H9 (cell line): Measurements from ENCODE around the gene DIO1. TPM values are rescaled to one million over a fixed set of nuclear protein-coding genes. Genes with fewer than 3 reads are reported as not detected.

ENCODE experiments used
- DNase-seq: peaks from one replicate; pipeline ENCODE4 v3.0.0-alpha.2; 2017
- H2AFZ ChIP-seq: one replicate; pipeline ENCODE4 v1.6.1; 2013; ENCODE audit warnings: mild to moderate bottlenecking, low read length, control low read depth, moderate library complexity
- H2AK5ac ChIP-seq: 2 replicates; pipeline ENCODE4 v1.6.1; 2013; ENCODE audit warnings: low read length, control low read depth, mixed read lengths; ENCODE audit not compliant: insufficient read length
- H2BK120ac ChIP-seq: one replicate; pipeline ENCODE4 v1.6.1; 2013; ENCODE audit warnings: low read depth, mild to moderate bottlenecking, low read length, control low read depth, inconsistent platforms; ENCODE audit not compliant: poor library complexity, severe bottlenecking
- H2BK12ac ChIP-seq: 2 replicates; pipeline ENCODE4 v1.6.1; 2013; ENCODE audit warnings: low read length, control low read depth, mixed read lengths, low read depth; ENCODE audit not compliant: insufficient read length
- H2BK15ac ChIP-seq: 2 replicates; pipeline ENCODE4 v1.6.1; 2013; ENCODE audit warnings: low read depth, low read length, control low read depth
- H2BK20ac ChIP-seq: one replicate; pipeline ENCODE4 v1.6.1; 2013; ENCODE audit warnings: low read depth, mild to moderate bottlenecking, low read length, control low read depth, inconsistent platforms; ENCODE audit not compliant: poor library complexity, severe bottlenecking
- H2BK5ac ChIP-seq: 2 replicates; pipeline ENCODE4 v1.6.1; 2013; ENCODE audit warnings: low read length, control low read depth, mixed read lengths; ENCODE audit not compliant: insufficient read length
- H3K14ac ChIP-seq: 2 replicates; pipeline ENCODE4 v1.6.1; 2013; ENCODE audit warnings: low read length, control low read depth; ENCODE audit not compliant: insufficient read depth
- H3K18ac ChIP-seq: 2 replicates; pipeline ENCODE4 v1.6.1; 2013; ENCODE audit warnings: low read depth, mild to moderate bottlenecking, mixed read lengths, low read length, control low read depth; ENCODE audit not compliant: insufficient read length
- H3K23ac ChIP-seq: 2 replicates; pipeline ENCODE4 v1.6.1; 2013; ENCODE audit warnings: low read length, control low read depth, mixed read lengths, low read depth; ENCODE audit not compliant: insufficient read length
- H3K23me2 ChIP-seq: 2 replicates; pipeline ENCODE4 v1.6.1; 2013; ENCODE audit warnings: low read depth, mild to moderate bottlenecking, mixed read lengths, low read length, control low read depth; ENCODE audit not compliant: insufficient read length, poor library complexity, severe bottlenecking
- H3K27ac ChIP-seq: 2 replicates; pipeline ENCODE4 v1.5.1; 2013; ENCODE audit warnings: low read length, control low read depth, mixed read lengths, low read depth; ENCODE audit not compliant: insufficient read length
- H3K27me3 ChIP-seq: 2 replicates; pipeline ENCODE4 v1.6.1; 2013; ENCODE audit warnings: low read length, control low read depth, inconsistent platforms; ENCODE audit not compliant: insufficient read depth
- H3K4ac ChIP-seq: 2 replicates; pipeline ENCODE4 v1.6.1; 2013; ENCODE audit warnings: low read depth, mild to moderate bottlenecking, control low read depth, inconsistent platforms, low read length, moderate library complexity
- H3K4me1 ChIP-seq: 2 replicates; pipeline ENCODE4 v1.6.1; 2013; ENCODE audit warnings: low read length, control low read depth, inconsistent platforms; ENCODE audit not compliant: insufficient read depth
- H3K4me2 ChIP-seq: 2 replicates; pipeline ENCODE4 v1.6.1; 2013; ENCODE audit warnings: low read length, control low read depth, mixed read lengths; ENCODE audit not compliant: insufficient read length, insufficient read depth
- H3K56ac ChIP-seq: 2 replicates; pipeline ENCODE4 v1.6.1; 2013; ENCODE audit warnings: low read depth, mild to moderate bottlenecking, mixed read lengths, low read length, control low read depth; ENCODE audit not compliant: insufficient read length
- H3K79me1 ChIP-seq: 2 replicates; pipeline ENCODE4 v1.6.1; 2013; ENCODE audit warnings: low read depth, mild to moderate bottlenecking, moderate library complexity, low read length, control low read depth, inconsistent platforms; ENCODE audit not compliant: insufficient read depth, poor library complexity, severe bottlenecking
- H3K79me2 ChIP-seq: 2 replicates; pipeline ENCODE4 v1.6.1; 2013; ENCODE audit warnings: low read length, control low read depth, inconsistent platforms; ENCODE audit not compliant: insufficient read depth
- H3K9ac ChIP-seq: 2 replicates; pipeline ENCODE4 v1.6.1; 2013; ENCODE audit warnings: low read length, control low read depth, mixed read lengths; ENCODE audit not compliant: insufficient read length; ENCODE audit errors: extremely low read depth
- H3K9me3 ChIP-seq: one replicate; pipeline ENCODE4 v1.6.1; 2013; ENCODE audit warnings: low read depth, low read length, inconsistent platforms; ENCODE audit not compliant: control insufficient read depth
- H3T11ph ChIP-seq: one replicate; pipeline ENCODE4 v1.6.1; 2013; ENCODE audit warnings: mild to moderate bottlenecking, low read length, control low read depth, inconsistent platforms
- H4K20me1 ChIP-seq: one replicate; pipeline ENCODE4 v1.6.1; 2013; ENCODE audit not compliant: control insufficient read depth, insufficient read length, insufficient read depth
- H4K5ac ChIP-seq: 2 replicates; pipeline ENCODE4 v1.6.1; 2013; ENCODE audit warnings: low read depth, mild to moderate bottlenecking, mixed read lengths, low read length, control low read depth; ENCODE audit not compliant: insufficient read length
- H4K8ac ChIP-seq: replicated peaks from 2 replicates; pipeline ENCODE4 v1.6.1; 2013; ENCODE audit warnings: low read length, control low read depth, mixed read lengths, low read depth; ENCODE audit not compliant: insufficient read length
- H4K91ac ChIP-seq: 2 replicates; pipeline ENCODE4 v1.6.1; 2013; ENCODE audit warnings: low read depth, mild to moderate bottlenecking, moderate library complexity, mixed read lengths, low read length, control low read depth; ENCODE audit not compliant: insufficient read length
- H3K27ac Mint-ChIP-seq, 3 experiments: 2 replicates in 2 of 3; 3 replicates in 1 of 3; pipeline ENCODE4 v1.8.0; 2020 to 2021; ENCODE audit warnings: mixed read lengths in 3 of 3, mild to moderate bottlenecking in 1 of 3, moderate library complexity in 1 of 3
- H3K27me3 Mint-ChIP-seq: 2 replicates; pipeline ENCODE4 v1.8.0; 2021; ENCODE audit warnings: low read depth, mild to moderate bottlenecking, moderate library complexity, mixed read lengths
- H3K36me3 Mint-ChIP-seq, 3 experiments: 2 replicates in 2 of 3; 3 replicates in 1 of 3; pipeline ENCODE4 v1.8.0; 2020 to 2021; ENCODE audit warnings: low read depth in 3 of 3, mixed read lengths in 3 of 3; ENCODE audit not compliant: insufficient read depth in 1 of 3
- H3K4me1 Mint-ChIP-seq, 2 experiments: 2 replicates each; pipeline ENCODE4 v1.8.0; 2020; ENCODE audit warnings: mixed read lengths in 2 of 2
- H3K4me3 Mint-ChIP-seq, 2 experiments: 2 replicates in 1 of 2; 3 replicates in 1 of 2; pipeline ENCODE4 v1.8.0; 2020 to 2021; ENCODE audit warnings: mild to moderate bottlenecking in 2 of 2, mixed read lengths in 2 of 2, moderate library complexity in 1 of 2
- H3K9me3 Mint-ChIP-seq, 2 experiments: 2 replicates in 1 of 2; 3 replicates in 1 of 2; pipeline ENCODE4 v1.8.0; 2020; ENCODE audit warnings: mild to moderate bottlenecking in 2 of 2, mixed read lengths in 2 of 2, moderate library complexity in 1 of 2
- CTCF ChIP-seq: fragments of 200-600 bp; sonication (generic); conservative IDR thresholded peaks from 3 replicates; pipeline ENCODE4 v1.8.0; 2021; ENCODE audit warnings: antibody characterized with exemption, mild to moderate bottlenecking
- WGBS: extraction: QIAGEN DNeasy Blood & Tissue Kit; methylation state at CpG from one replicate; pipeline ENCODE4 v1.1.7; 2013; ENCODE audit warnings: missing lambda C conversion rate, low lambda C conversion rate, mixed read lengths; ENCODE audit not compliant: insufficient read length; ENCODE audit errors: extremely low coverage; 5-methylcytosine and 5-hydroxymethylcytosine counted together
- total RNA-seq: library from RNA; stranded (reverse); gene quantifications from 2 replicates; pipeline ENCODE4 v1.2.1, GENCODE V29; 2021

The DIO1 gene
- total RNA-seq, 1 experiment from 2014 or later, result not detected

GRCh38 chr1:53942127-53942957, 48.4 kb downstream of the DIO1 start:
- no peaks in the 10 kb centered on the region for H4K20me1 ChIP-seq
- H4K5ac ChIP-seq, result no peak overlapping the region
- TF ChIP-seq CTCF, result no peak
- no peaks in the 10 kb centered on the region for H3K79me1 ChIP-seq
- no peak overlapping the region for H3K18ac ChIP-seq
- no peak overlapping the region for H4K91ac ChIP-seq
- Mint-ChIP-seq H3K27me3 (no peaks in the 10 kb centered on the region; the same call in 1 of the 2 replicates), H3K36me3 (peaks cover 2 to 15% (median 4%) of the 10 kb centered on the region in 3 experiments; a peak in 5 of 7 replicates), H3K9me3 (no peaks in the 10 kb centered on the region), H3K4me3 (no peak overlapping the region; a peak in 1 of 5 replicates), H3K4me1 (peaks cover 23 to 30% of the 10 kb centered on the region in 2 experiments), H3K27ac (0 out of 7 replicates have a peak overlapping the region, but pooled peaks of 1 of the 3 experiments have one; percentile 11)
- H2BK5ac ChIP-seq, result no peak overlapping the region
- H3K27me3 ChIP-seq, result no peaks in the 10 kb centered on the region
- no peak overlapping the region for H2BK12ac ChIP-seq
- H2AK5ac ChIP-seq, result no peak overlapping the region
- H3K56ac ChIP-seq, result no peak overlapping the region
- H3K79me2 ChIP-seq, result no peaks in the 10 kb centered on the region; the same call in 1 of the 2 replicates
- H3K4me1 ChIP-seq, result no peaks in the 10 kb centered on the region
- H3K23me2 ChIP-seq, result peaks cover 13% of the 10 kb centered on the region
- no peak overlapping the region for H2BK15ac ChIP-seq
- no peak overlapping the region for H2BK120ac ChIP-seq
- no peak overlapping the region for H2AFZ ChIP-seq
- H3K23ac ChIP-seq, result no peak overlapping the region
- H3K4me2 ChIP-seq, result peak overlapping the region; percentile 1
- DNase-seq, result no peak
- no peak overlapping the region for H2BK20ac ChIP-seq
- no CpG with 5 or more reads among the region's 7 CpGs for WGBS
- H3K4ac ChIP-seq, result no peak overlapping the region
- no peak overlapping the region for H3T11ph ChIP-seq
- no peak overlapping the region for H3K27ac ChIP-seq
- no peak overlapping the region for H3K9ac ChIP-seq
- H4K8ac ChIP-seq, result no peak overlapping the region
- H3K9me3 ChIP-seq, result no peaks in the 10 kb centered on the region
- no peak overlapping the region for H3K14ac ChIP-seq
